ENCODE results near the gene ALS2CL. TPM values are rescaled to one million over a fixed set of nuclear protein-coding genes. Genes with fewer than 3 reads are reported as not detected.

The ALS2CL gene
- total RNA-seq, 4 donors from 2014 or later, result 42.4 to 121 (median 114) TPM

GRCh38 chr3:46709721-46710120 lies 16.2 kb upstream of the ALS2CL start:
- no peak for TF ChIP-seq POLR2A (IDR thresholded peaks at IDR 0.05)
- no peak for TF ChIP-seq CTCF (IDR thresholded peaks at IDR 0.05)
- H3K4me3 ChIP-seq, result no peak overlapping the region
- no peak for DNase-seq
- no peaks in the 10 kb centered on the region for H3K36me3 ChIP-seq
- peaks cover 0 to 28% (median 7%) of the 10 kb centered on the region in 3 donors for H3K4me1 ChIP-seq
- intact Hi-C loops (cut with DNase I), result loop anchor here (5.0 kb wide), 1 partner anchor 183 kb away; no protein-coding TSS in a partner anchor
- peaks cover 0 to 6% (median 0%) of the 10 kb centered on the region in 4 donors for H3K27me3 ChIP-seq
- no peak overlapping the region for H3K27ac ChIP-seq
- 86 to 100% methylated on average over 2 to 5 of the region's 6 CpGs for WGBS, 2 donors
- no peaks in the 10 kb centered on the region for H3K9me3 ChIP-seq

- Histone ChIP-seq H3K27ac (no peak overlapping the region), H3K4me3 (no peak overlapping the region), H3K9me3 (no peaks in the 10 kb centered on the region), H3K27me3 (peaks cover 0 to 6% (median 0%) of the 10 kb centered on the region in 4 donors), H3K36me3 (no peaks in the 10 kb centered on the region), H3K4me1 (peaks cover 0 to 25% (median 7%) of the 10 kb centered on the region in 3 donors)
- DNase-seq, result no peak
- 89 to 92% methylated on average over 5 to 6 of the region's 7 CpGs for WGBS, 2 donors
- no peak for TF ChIP-seq CTCF (IDR thresholded peaks at IDR 0.05)
- intact Hi-C loops (cut with DNase I), result loop anchor here (5.0 kb wide), 1 partner anchor 183 kb away; no protein-coding TSS in a partner anchor
Observed at GRCh38 chr3:46709157-46709654, 15.7 kb upstream of the ALS2CL start.

GRCh38 chr3:46708401-46709156 lies 15.1 kb upstream of the ALS2CL start:
- H3K36me3 ChIP-seq, result no peaks in the 10 kb centered on the region
- no peak for DNase-seq
- no peak for TF ChIP-seq POLR2A (IDR thresholded peaks at IDR 0.05)
- TF ChIP-seq CTCF (IDR thresholded peaks at IDR 0.05), result no peak
- peaks cover 0 to 19% (median 7%) of the 10 kb centered on the region in 3 donors for H3K4me1 ChIP-seq
- WGBS, 2 donors, result 90 to 91% methylated on average over 2 to 5 of the region's 11 CpGs
- intact Hi-C loops (cut with DNase I), result loop anchor here (5.0 kb wide), 1 partner anchor 184 kb away; no protein-coding TSS in a partner anchor
- peaks cover 0 to 6% (median 0%) of the 10 kb centered on the region in 4 donors for H3K27me3 ChIP-seq
- no peaks in the 10 kb centered on the region for H3K9me3 ChIP-seq
- no peak overlapping the region for H3K27ac ChIP-seq
- H3K4me3 ChIP-seq, result no peak overlapping the region

- no peaks in the 10 kb centered on the region for H3K9me3 ChIP-seq
- WGBS, 2 donors, result 80 to 82% methylated on average over 3 to 5 of the region's 7 CpGs
- no peak for TF ChIP-seq CTCF (IDR thresholded peaks at IDR 0.05)
- no peak for TF ChIP-seq POLR2A (IDR thresholded peaks at IDR 0.05)
- no peak overlapping the region for H3K27ac ChIP-seq
- no peak for DNase-seq
- H3K4me1 ChIP-seq, result peaks cover 0 to 12% (median 7%) of the 10 kb centered on the region in 3 donors
- H3K4me3 ChIP-seq, result no peak overlapping the region
- H3K27me3 ChIP-seq, result peaks cover 0 to 9% (median 0%) of the 10 kb centered on the region in 4 donors
- no peaks in the 10 kb centered on the region for H3K36me3 ChIP-seq
- intact Hi-C loops (cut with DNase I), result loop anchor here (5.0 kb wide), 1 partner anchor 185 kb away; no protein-coding TSS in a partner anchor
Observed at GRCh38 chr3:46707601-46708011, 14.1 kb upstream of the ALS2CL start.

Data from esophagus squamous epithelium (tissue), 5 donors.